Activated CD4-positive, alpha-beta T cell treated with anti-CD3 and anti-CD28 coated beads for 24 hours (primary cell): ENCODE results near the gene RGS1.

Source experiments
- DNase-seq, 2 donors: peaks; one replicate each; pipeline ENCODE4 v3.0.0-alpha.2; 2020; ENCODE audit warnings: low read depth in 2 of 2

RGS1 gene

GRCh38 chr1:192575499-192576189 is at the start of gene RGS1:
TSS of gene RGS1 (plus strand) at chr1:192575773. CDS start at chr1:192575793, 20 bp downstream.
- DNase-seq: peak in 1 of 2 donors; percentile 24

DNA sequence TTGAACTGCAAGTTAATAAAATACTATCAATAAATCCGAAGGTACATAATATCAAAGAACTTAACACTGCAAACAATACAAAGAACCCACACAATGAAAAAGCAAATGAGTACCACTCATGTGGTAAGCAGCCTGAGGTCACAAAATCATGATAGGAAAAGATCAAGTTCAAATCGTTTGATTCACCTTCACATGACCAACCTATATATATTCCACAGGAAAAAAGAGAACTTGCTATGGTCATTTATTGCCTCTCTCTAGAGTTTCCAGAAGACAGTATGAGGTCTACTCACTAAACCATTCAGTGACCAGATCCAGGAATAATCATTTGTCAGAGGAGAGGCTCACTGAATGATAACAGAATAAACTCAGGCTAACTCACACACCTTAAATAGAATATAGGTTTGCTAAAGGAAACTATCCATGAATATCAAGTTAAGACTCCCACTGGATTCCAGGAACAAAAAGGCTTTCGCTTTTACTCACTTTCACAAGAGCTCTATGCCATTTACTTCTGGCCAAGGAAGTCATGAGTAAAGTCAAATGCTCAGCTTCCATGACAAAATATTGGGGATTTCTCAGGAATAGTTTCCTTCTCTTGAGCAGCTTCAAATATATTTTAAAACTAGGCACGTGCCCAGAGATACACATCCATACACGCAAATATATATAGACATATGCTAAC is 48.3 kb upstream of the RGS1 start:
- DNase-seq: no peak

GRCh38 chr1:192527950-192528349 is 47.6 kb upstream of the RGS1 start:
- DNase-seq: no peak

DNA sequence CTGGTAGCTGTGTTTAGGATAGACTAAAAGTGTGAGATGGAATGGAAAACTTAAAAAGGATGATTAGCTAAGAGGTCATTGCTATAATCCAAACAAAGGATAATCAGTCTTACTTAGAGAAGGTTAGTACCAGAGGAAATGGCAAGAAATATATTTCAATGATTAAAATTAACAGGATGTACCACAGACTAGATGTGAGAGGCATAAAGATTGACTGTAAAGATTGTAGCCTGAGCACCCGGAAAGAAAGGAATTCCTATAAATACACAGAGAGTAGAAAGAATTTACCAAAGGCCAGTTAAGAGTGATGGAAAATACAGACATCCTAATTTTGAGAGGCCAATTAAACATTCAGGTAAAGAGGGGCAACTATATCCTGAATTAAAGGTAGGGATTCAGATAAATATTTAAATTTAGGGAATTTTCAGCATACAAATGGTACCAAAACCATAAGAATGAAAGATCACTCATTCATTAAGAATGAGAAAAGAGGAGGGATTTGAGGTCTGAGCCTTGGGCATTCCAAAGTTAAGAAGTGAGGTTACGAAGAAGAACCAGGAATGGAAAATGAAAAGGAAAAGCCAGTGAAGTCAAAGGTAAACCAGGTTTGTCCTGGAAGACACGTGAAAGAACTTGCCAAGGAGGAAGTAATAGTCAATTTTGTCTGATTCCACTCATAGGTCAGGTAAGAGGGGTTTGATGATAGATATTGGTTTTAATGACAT is 46.4 kb upstream of the RGS1 start:
- no peak for DNase-seq

- DNase-seq: no peak
Observed at GRCh38 chr1:192529811-192530210, 45.8 kb upstream of the RGS1 start.

DNA sequence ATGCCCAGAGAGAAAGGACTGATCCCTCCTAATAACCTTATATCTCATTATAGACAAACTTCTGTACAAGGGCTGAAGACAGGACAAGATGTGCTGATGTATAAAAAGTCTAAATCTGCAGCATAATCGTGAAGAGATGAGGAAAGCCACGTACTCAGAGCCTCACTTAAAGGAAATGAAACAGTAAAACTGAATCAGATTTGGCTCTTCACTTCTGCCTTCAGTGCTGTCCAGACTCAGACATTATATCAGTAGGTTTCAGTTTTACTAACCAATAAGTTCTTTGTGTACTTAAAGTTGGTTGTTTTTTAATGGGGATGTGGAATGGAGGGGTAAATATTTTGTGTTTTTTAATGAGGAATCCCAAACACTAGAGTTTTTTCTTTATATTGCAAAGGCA is 45.3 kb upstream of the RGS1 start:
- no peak for DNase-seq

- peak in 1 of 2 donors; percentile 20 for DNase-seq
Observed at GRCh38 chr1:192531037-192531703, 44.4 kb upstream of the RGS1 start.

DNA sequence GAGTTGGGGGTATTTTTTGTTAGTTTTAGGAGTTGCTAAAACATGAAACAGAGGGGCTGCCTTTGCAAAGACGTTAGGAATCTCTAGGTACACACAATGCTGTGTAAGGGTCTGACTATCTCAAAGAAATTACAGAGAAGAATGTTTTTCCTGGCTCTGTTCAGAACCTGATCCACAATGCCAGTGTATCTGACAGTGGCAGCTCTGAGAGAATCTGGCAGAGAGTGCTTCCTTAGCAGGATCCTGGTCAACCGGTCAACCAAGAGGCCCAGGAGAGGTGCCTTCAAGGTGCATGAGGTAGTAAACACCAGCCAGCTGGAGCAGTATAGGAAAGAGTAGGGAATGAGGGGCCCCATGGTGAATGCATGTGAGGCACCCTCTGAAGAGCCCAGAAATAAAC is 40.9 kb upstream of the RGS1 start:
- no peak for DNase-seq

- no peak for DNase-seq
Observed at GRCh38 chr1:192535916-192536664, 39.5 kb upstream of the RGS1 start.

GRCh38 chr1:192538407-192539296 is 36.9 kb upstream of the RGS1 start:
- DNase-seq: no peak

DNA sequence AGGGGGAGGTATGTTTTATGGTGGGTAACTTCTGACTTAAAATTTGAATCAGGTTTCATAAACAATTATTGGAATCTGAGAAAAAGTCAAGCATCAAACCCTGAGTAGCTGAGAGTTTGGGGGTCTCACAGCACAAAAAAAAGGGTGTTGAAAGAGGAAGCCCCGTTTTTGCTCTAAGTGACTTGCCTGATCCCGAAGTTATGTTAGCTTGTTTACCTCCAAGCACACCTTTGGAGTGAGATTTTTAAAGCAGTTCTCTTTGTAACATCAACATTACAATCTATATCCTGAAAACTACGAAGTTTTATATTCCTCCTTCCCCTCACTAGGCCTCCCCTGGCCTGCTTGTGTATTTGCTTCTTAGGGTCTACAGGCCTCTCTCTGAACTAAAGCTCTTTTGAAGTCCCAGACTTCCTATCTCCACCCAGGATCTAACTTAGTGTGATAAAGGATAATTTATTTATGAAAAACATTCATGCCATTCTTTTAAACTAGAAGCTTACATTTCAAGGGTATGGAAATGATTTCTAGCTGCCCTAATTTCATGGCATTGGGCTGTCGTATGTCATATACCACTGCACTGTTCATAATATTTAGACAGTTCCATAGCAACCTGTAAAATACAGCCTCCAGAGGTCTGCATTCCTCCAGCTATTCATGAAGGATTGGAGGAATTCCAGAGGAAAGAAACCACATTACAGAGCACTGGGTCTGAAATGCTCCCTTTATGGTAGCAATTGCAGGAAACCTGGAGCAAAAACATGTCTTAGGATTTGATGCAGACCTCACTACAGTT is 36.1 kb upstream of the RGS1 start:
- DNase-seq: no peak

DNA sequence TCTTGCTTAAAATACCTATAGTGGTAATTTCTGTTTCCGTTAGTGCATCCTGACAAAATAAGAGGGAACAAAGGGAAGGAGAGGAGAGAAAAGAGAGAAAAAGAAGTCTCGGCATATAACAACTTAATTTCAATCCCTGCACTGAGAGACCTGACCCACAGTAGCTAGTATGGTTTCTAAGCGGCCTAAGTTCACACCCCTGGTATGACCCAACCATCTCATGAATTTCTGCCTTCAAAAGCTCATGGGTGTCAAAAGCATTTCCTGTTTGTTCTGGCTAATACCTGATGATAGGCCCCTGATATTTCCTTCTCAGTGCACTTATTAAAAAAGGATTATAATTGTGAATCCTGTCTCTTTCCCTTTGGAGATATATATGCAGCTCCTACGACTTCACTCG is 32.1 kb upstream of the RGS1 start:
- no peak for DNase-seq

- DNase-seq: no peak
Observed at GRCh38 chr1:192545896-192546521, 29.6 kb upstream of the RGS1 start.

- no peak for DNase-seq
Observed at GRCh38 chr1:192546596-192547190, 28.9 kb upstream of the RGS1 start.

- no peak for DNase-seq
Observed at GRCh38 chr1:192547501-192547900, 28.1 kb upstream of the RGS1 start.

GRCh38 chr1:192549937-192550336 is 25.6 kb upstream of the RGS1 start:
- DNase-seq: no peak

DNA sequence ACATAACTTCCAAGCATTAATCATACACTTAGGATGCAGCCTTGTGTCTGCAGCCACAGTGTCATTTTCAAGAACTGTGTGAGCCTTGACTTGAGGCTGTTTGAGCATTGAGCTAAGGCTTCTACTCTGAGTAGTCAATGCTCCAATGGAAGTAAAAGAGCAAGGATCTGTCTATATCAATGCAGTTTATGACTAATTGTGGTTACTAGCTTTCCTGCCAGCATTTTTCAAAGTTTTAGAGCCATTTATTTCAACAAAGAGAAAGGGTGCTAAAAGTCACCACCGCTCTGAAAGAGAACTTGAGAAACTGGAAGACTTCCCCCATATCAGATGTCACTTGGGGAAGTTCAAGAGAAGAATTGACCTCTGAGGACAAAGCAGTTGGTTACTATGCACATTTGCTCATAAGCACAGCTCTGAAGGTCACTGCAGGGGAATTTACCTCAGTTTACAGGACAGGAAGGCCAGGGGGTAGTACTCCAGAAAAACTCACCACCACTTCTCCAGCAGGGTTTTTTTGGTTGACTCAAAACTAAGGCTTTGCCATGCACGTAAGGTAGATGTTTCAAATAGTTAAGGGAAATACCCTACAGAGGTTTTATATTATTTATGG is 24.5 kb upstream of the RGS1 start:
- no peak for DNase-seq

GRCh38 chr1:192552760-192553191 is 22.8 kb upstream of the RGS1 start:
- DNase-seq: no peak
